GM23338 (cell line): ENCODE results near the gene IFI27. TPM values are rescaled to one million over a fixed set of nuclear protein-coding genes. Genes with fewer than 3 reads are reported as not detected.

Experiments used
- ATAC-seq: fragments of 200-7000 bp; cut with Tn5 transposase; 3 replicates; pipeline ENCODE4 v1.9.1; 2020
- DNase-seq: peaks from one replicate; pipeline ENCODE4 v3.0.0-alpha.2; 2015; ENCODE audit warnings: low spot score
- H2AFZ ChIP-seq: fragments of 200-600 bp; sonication (generic); 2 replicates; pipeline ENCODE4 v1.8.0; 2016; ENCODE audit warnings: antibody characterized with exemption, mild to moderate bottlenecking, moderate library complexity
- H3F3A ChIP-seq: fragments of 200-600 bp; sonication (generic); replicated peaks from 2 replicates; pipeline ENCODE4 v1.8.0; 2017; ENCODE audit warnings: antibody characterized with exemption, mixed run types, low read depth
- H3K27ac ChIP-seq: fragments of 200-600 bp; sonication (generic); 2 replicates; pipeline ENCODE4 v1.6.1; 2016; ENCODE audit warnings: low read depth
- H3K27me3 ChIP-seq: fragments of 200-600 bp; sonication (generic); 2 replicates; pipeline ENCODE4 v1.8.0; 2016; ENCODE audit warnings: mild to moderate bottlenecking, mixed run types, moderate library complexity; ENCODE audit not compliant: insufficient read depth
- H3K36me3 ChIP-seq: fragments of 200-600 bp; sonication (generic); 2 replicates; pipeline ENCODE4 v1.8.0; 2016; ENCODE audit warnings: mild to moderate bottlenecking; ENCODE audit not compliant: insufficient read depth
- H3K4me1 ChIP-seq: fragments of 200-600 bp; sonication (generic); 2 replicates; pipeline ENCODE4 v1.8.0; 2016; ENCODE audit warnings: mild to moderate bottlenecking, moderate library complexity; ENCODE audit not compliant: insufficient read depth
- H3K4me2 ChIP-seq: fragments of 200-600 bp; sonication (generic); 2 replicates; pipeline ENCODE4 v1.7.1; 2017; ENCODE audit warnings: mixed run types
- H3K4me3 ChIP-seq: fragments of 200-600 bp; sonication (generic); 2 replicates; pipeline ENCODE4 v1.6.1; 2016; ENCODE audit warnings: mixed run types
- H3K79me2 ChIP-seq: fragments of 200-600 bp; sonication (generic); replicated peaks from 2 replicates; pipeline ENCODE4 v1.8.0; 2017; ENCODE audit warnings: mild to moderate bottlenecking; ENCODE audit not compliant: insufficient read depth
- H3K9me2 ChIP-seq: fragments of 200-600 bp; sonication (generic); 2 replicates; pipeline ENCODE4 v1.8.0; 2017; ENCODE audit not compliant: insufficient read depth
- H4K20me1 ChIP-seq: fragments of 200-600 bp; sonication (generic); replicated peaks from 2 replicates; pipeline ENCODE4 v1.8.0; 2017; ENCODE audit warnings: mild to moderate bottlenecking; ENCODE audit not compliant: insufficient read depth
- H3K27ac Mint-ChIP-seq: 2 replicates; pipeline ENCODE4 v1.8.0; 2020; ENCODE audit warnings: inconsistent platforms, mild to moderate bottlenecking, moderate library complexity, mixed read lengths
- H3K27me3 Mint-ChIP-seq: 3 replicates; pipeline ENCODE4 v1.8.0; 2022; ENCODE audit warnings: low read depth, mild to moderate bottlenecking, moderate library complexity, mixed read lengths, inconsistent platforms; ENCODE audit not compliant: insufficient read depth, poor library complexity
- H3K36me3 Mint-ChIP-seq: 3 replicates; pipeline ENCODE4 v1.8.0; 2021; ENCODE audit warnings: low read depth, mild to moderate bottlenecking, inconsistent platforms, moderate library complexity, mixed read lengths
- H3K4me1 Mint-ChIP-seq: 3 replicates; pipeline ENCODE4 v1.8.0; 2020; ENCODE audit warnings: mild to moderate bottlenecking, inconsistent platforms, mixed read lengths
- H3K4me3 Mint-ChIP-seq: 3 replicates; pipeline ENCODE4 v1.8.0; 2021; ENCODE audit warnings: moderate library complexity, mild to moderate bottlenecking, inconsistent platforms, mixed read lengths
- H3K9me3 Mint-ChIP-seq: 3 replicates; pipeline ENCODE4 v1.8.0; 2020; ENCODE audit warnings: moderate library complexity, mild to moderate bottlenecking, inconsistent platforms, mixed read lengths
- EZH2phosphoT487 ChIP-seq: fragments of 200-600 bp; sonication (generic); IDR thresholded peaks from one replicate; pipeline ENCODE4 v1.8.1; 2018; ENCODE audit warnings: antibody characterized with exemption; ENCODE audit not compliant: unreplicated experiment
- JUNB ChIP-seq: IDR thresholded peaks from one replicate; pipeline ENCODE4 v1.6.1; 2016; ENCODE audit warnings: antibody characterized with exemption; ENCODE audit not compliant: unreplicated experiment
- NANOG ChIP-seq: IDR thresholded peaks from 2 replicates; pipeline ENCODE4 v1.6.1; 2016; ENCODE audit warnings: antibody characterized with exemption, borderline replicate concordance
- POLR2AphosphoS5 ChIP-seq: IDR thresholded peaks from 2 replicates; pipeline ENCODE4 v1.6.1; 2016; ENCODE audit warnings: antibody characterized with exemption, low read depth
- REST ChIP-seq: IDR thresholded peaks from one replicate; pipeline ENCODE4 v1.6.1; 2018; ENCODE audit warnings: antibody characterized with exemption; ENCODE audit not compliant: unreplicated experiment
- ZNF114 ChIP-seq: fragments of 250-450 bp; sonication (Bioruptor Pico); IDR thresholded peaks from 2 replicates; pipeline ENCODE4 v1.5.0; 2020; ENCODE audit warnings: mild to moderate bottlenecking, moderate library complexity
- ZNF331 ChIP-seq: fragments of 250-450 bp; sonication (Bioruptor Pico); IDR thresholded peaks from 2 replicates; pipeline ENCODE4 v1.5.0; 2020; ENCODE audit warnings: low read depth, mild to moderate bottlenecking, moderate library complexity
- ZNF462 ChIP-seq: fragments of 250-450 bp; sonication (Bioruptor Pico); IDR thresholded peaks from 2 replicates; pipeline ENCODE4 v1.5.0; 2020; ENCODE audit warnings: mild to moderate bottlenecking, moderate library complexity
- polyA plus RNA-seq: library from polyadenylated mRNA; unstranded; fragments of >200 nt; fragmentation: Nextera tagmentation; extraction: Ambion mirVana; gene quantifications from 2 replicates; pipeline ENCODE4 v1.2.1, GENCODE V29; 2016
- total RNA-seq: library from RNA; depleted of rRNA; stranded (reverse); fragments of >200 nt; shearing (Covaris generic); gene quantifications from 2 replicates; pipeline ENCODE4 v1.2.3, GENCODE V29; 2014

Gene IFI27
- total and polyA plus RNA-seq, 2 experiments from 2014 or later: 0.49 to 1.2 TPM

- H3F3A ChIP-seq: no peaks in the 10 kb centered on the region
- no peak overlapping the region for H3K27ac Mint-ChIP-seq
- H3K27me3 Mint-ChIP-seq: peaks cover 5% of the 10 kb centered on the region
- H4K20me1 ChIP-seq: no peaks in the 10 kb centered on the region
- H3K4me3 Mint-ChIP-seq: no peak overlapping the region
- no peaks in the 10 kb centered on the region for H3K27me3 ChIP-seq
- no peak for TF ChIP-seq REST
- no peak for TF ChIP-seq JUNB
- TF ChIP-seq ZNF114: no peak
- TF ChIP-seq ZNF331 (CRISPR knock-in tag): no peak
- no peak for TF ChIP-seq EZH2phosphoT487
- no peak for TF ChIP-seq ZNF462 (CRISPR knock-in tag)
- no peak for TF ChIP-seq NANOG
- no peak for TF ChIP-seq POLR2AphosphoS5
- peaks cover 8% of the 10 kb centered on the region for H3K4me1 Mint-ChIP-seq
- no peaks in the 10 kb centered on the region for H3K9me2 ChIP-seq
- peaks cover 4% of the 10 kb centered on the region; the same call in 1 of the 3 replicates for H3K9me3 Mint-ChIP-seq
- no peaks in the 10 kb centered on the region; the same call in 2 of the 3 replicates for H3K36me3 Mint-ChIP-seq
- ATAC-seq: no peak
- no peak for DNase-seq
- no peaks in the 10 kb centered on the region for H3K79me2 ChIP-seq
- H3K4me3 ChIP-seq: no peak overlapping the region
- no peak overlapping the region for H2AFZ ChIP-seq
- no peak overlapping the region for H3K27ac ChIP-seq
- H3K36me3 ChIP-seq: no peaks in the 10 kb centered on the region
- H3K4me1 ChIP-seq: peaks cover 11% of the 10 kb centered on the region; the same call in 1 of the 2 replicates
- no peak overlapping the region for H3K4me2 ChIP-seq
These were observed 15.8 kb downstream of the IFI27 start for GRCh38 chr14:94126419-94126677.
